K562 (cell line): ENCODE measurements around the gene LMTK2. TPM values are rescaled to one million over a fixed set of nuclear protein-coding genes. Genes with fewer than 3 reads are reported as not detected.

ENCODE experiments used
- ATF2 ChIP-seq: sonication (generic); formaldehyde crosslinking; IDR thresholded peaks from 2 replicates; pipeline ENCODE4 v1.8.1; 2022; ENCODE audit warnings: missing genetic modification reagents
- polyA plus RNA-seq, 8 experiments: library from polyadenylated mRNA; depleted of rRNA in 4 of 8; stranded (reverse) in 5 of 8; unstranded in 3 of 8; fragments of >200 nt; fragmentation: Nextera tagmentation in 2 of 8; fragmentation: Illumina TruSeq in 1 of 8; extraction: Ambion mirVana in 2 of 8; extraction: Trizol in 1 of 8; gene quantifications; 2 replicates each; pipeline versions ENCODE4 v1.2.1 to v1.2.3, GENCODE V29; 2011 to 2014; ENCODE audit warnings: inconsistent platforms in 1 of 8, missing spikeins in 1 of 8
- total RNA-seq, 7 experiments: library from RNA; depleted of rRNA in 6 of 7; stranded (reverse); fragments of >200 nt in 6 of 7; fragmentation: Illumina TruSeq in 2 of 7; extraction: Trizol in 2 of 7; gene quantifications; 2 replicates each; pipeline versions ENCODE4 v1.2.1 to v1.2.3, GENCODE V29; 2011 to 2021; ENCODE audit warnings: low replicate concordance in 1 of 7

The LMTK2 gene
- total and polyA plus RNA-seq, 9 of the 15 experiments (the other 6 are each of a cell fraction or from before 2014, with no cell fraction given) = 0.78 to 16.4 (median 6.3) TPM

- no peak for TF ChIP-seq ATF2 (CRISPR knock-in tag)
- TF ChIP-seq, all 486 proteins: peak for 0
Observed at GRCh38 chr7:98257701-98258100, 151.0 kb downstream of the LMTK2 start (continued).

Other genes with a start within 250 kb of the LMTK2 start
- gene ASNS, start 234.5 kb upstream of the LMTK2 start, total RNA-seq (2014; rRNA removed) = 110 and 116 TPM in 2 replicates
- 195 and 236 TPM in 2 replicates for gene ASNS, start 234.5 kb upstream of the LMTK2 start, total RNA-seq (2014; rRNA removed; fragmentation: Illumina TruSeq; extraction: Trizol)
- 36.0 and 42.1 TPM in 2 replicates for gene ASNS, start 234.5 kb upstream of the LMTK2 start, total RNA-seq (2015; rRNA removed; fragmentation: Illumina TruSeq; extraction: Trizol)
- gene ASNS, start 234.5 kb upstream of the LMTK2 start, total RNA-seq (2021) = 208 and 215 TPM in 2 replicates
- gene ASNS, start 234.5 kb upstream of the LMTK2 start, polyA plus RNA-seq (2011; rRNA removed) = 127 and 129 TPM in 2 replicates
- gene ASNS, start 234.5 kb upstream of the LMTK2 start, polyA plus RNA-seq (2014; fragmentation: Illumina TruSeq; extraction: Trizol) = 345 and 354 TPM in 2 replicates
- gene ASNS, start 234.5 kb upstream of the LMTK2 start, polyA plus RNA-seq (2014; fragmentation: Nextera tagmentation; extraction: Ambion mirVana) = 100 to 1,000 TPM; 232 to 268 TPM
- 261 and 331 TPM in 2 replicates for gene ASNS, start 234.5 kb upstream of the LMTK2 start, polyA plus RNA-seq (2014; rRNA removed)
- gene OCM2, start 116.7 kb upstream of the LMTK2 start, total RNA-seq (2014; rRNA removed) = not detected in 2 replicates
- gene OCM2, start 116.7 kb upstream of the LMTK2 start, total RNA-seq (2014; rRNA removed; fragmentation: Illumina TruSeq; extraction: Trizol) = not detected in 2 replicates
- not detected in 2 replicates for gene OCM2, start 116.7 kb upstream of the LMTK2 start, total RNA-seq (2015; rRNA removed; fragmentation: Illumina TruSeq; extraction: Trizol)
- gene OCM2, start 116.7 kb upstream of the LMTK2 start, total RNA-seq (2021) = not detected in 2 replicates
- gene OCM2, start 116.7 kb upstream of the LMTK2 start, polyA plus RNA-seq (2011; rRNA removed) = not detected in 2 replicates
- not detected in 2 replicates for gene OCM2, start 116.7 kb upstream of the LMTK2 start, polyA plus RNA-seq (2014; fragmentation: Illumina TruSeq; extraction: Trizol)
- gene OCM2, start 116.7 kb upstream of the LMTK2 start, polyA plus RNA-seq (2014; fragmentation: Nextera tagmentation; extraction: Ambion mirVana) = not detected
- not detected in 2 replicates for gene OCM2, start 116.7 kb upstream of the LMTK2 start, polyA plus RNA-seq (2014; rRNA removed)
- gene BHLHA15, start 104.6 kb downstream of the LMTK2 start, total RNA-seq (2014; rRNA removed) = 1.8 and 3.7 TPM in 2 replicates
- not detected in 2 replicates for gene BHLHA15, start 104.6 kb downstream of the LMTK2 start, total RNA-seq (2014; rRNA removed; fragmentation: Illumina TruSeq; extraction: Trizol)
- gene BHLHA15, start 104.6 kb downstream of the LMTK2 start, total RNA-seq (2015; rRNA removed; fragmentation: Illumina TruSeq; extraction: Trizol) = 0.38 TPM in 1 of 2 replicates, not detected in the other
- gene BHLHA15, start 104.6 kb downstream of the LMTK2 start, total RNA-seq (2021) = 2.0 and 2.4 TPM in 2 replicates
- 0.12 and 0.31 TPM in 2 replicates for gene BHLHA15, start 104.6 kb downstream of the LMTK2 start, polyA plus RNA-seq (2011; rRNA removed)
- 0.22 TPM in 1 of 2 replicates, not detected in the other for gene BHLHA15, start 104.6 kb downstream of the LMTK2 start, polyA plus RNA-seq (2014; fragmentation: Illumina TruSeq; extraction: Trizol)
- gene BHLHA15, start 104.6 kb downstream of the LMTK2 start, polyA plus RNA-seq (2014; fragmentation: Nextera tagmentation; extraction: Ambion mirVana) = not detected
- gene BHLHA15, start 104.6 kb downstream of the LMTK2 start, polyA plus RNA-seq (2014; rRNA removed) = 1.1 and 2.4 TPM in 2 replicates
- gene TECPR1, start 145.4 kb downstream of the LMTK2 start, total RNA-seq (2014; rRNA removed) = 7.7 and 8.7 TPM in 2 replicates
- gene TECPR1, start 145.4 kb downstream of the LMTK2 start, total RNA-seq (2014; rRNA removed; fragmentation: Illumina TruSeq; extraction: Trizol) = 2.1 and 4.1 TPM in 2 replicates
- gene TECPR1, start 145.4 kb downstream of the LMTK2 start, total RNA-seq (2015; rRNA removed; fragmentation: Illumina TruSeq; extraction: Trizol) = 3.4 and 4.2 TPM in 2 replicates
- gene TECPR1, start 145.4 kb downstream of the LMTK2 start, total RNA-seq (2021) = 10.5 and 15.0 TPM in 2 replicates
- 1.2 and 2.6 TPM in 2 replicates for gene TECPR1, start 145.4 kb downstream of the LMTK2 start, polyA plus RNA-seq (2011; rRNA removed)
- gene TECPR1, start 145.4 kb downstream of the LMTK2 start, polyA plus RNA-seq (2014; fragmentation: Illumina TruSeq; extraction: Trizol) = 2.2 and 3.4 TPM in 2 replicates
- gene TECPR1, start 145.4 kb downstream of the LMTK2 start, polyA plus RNA-seq (2014; fragmentation: Nextera tagmentation; extraction: Ambion mirVana) = under 1 TPM; 0.17 to 0.18 TPM
- 4.4 and 6.2 TPM in 2 replicates for gene TECPR1, start 145.4 kb downstream of the LMTK2 start, polyA plus RNA-seq (2014; rRNA removed)
- 9.9 and 10.7 TPM in 2 replicates for gene BRI3, start 174.8 kb downstream of the LMTK2 start, total RNA-seq (2014; rRNA removed)
- gene BRI3, start 174.8 kb downstream of the LMTK2 start, total RNA-seq (2014; rRNA removed; fragmentation: Illumina TruSeq; extraction: Trizol) = 11.9 and 21.6 TPM in 2 replicates
- 29.1 and 29.8 TPM in 2 replicates for gene BRI3, start 174.8 kb downstream of the LMTK2 start, total RNA-seq (2015; rRNA removed; fragmentation: Illumina TruSeq; extraction: Trizol)
- 55.1 and 57.4 TPM in 2 replicates for gene BRI3, start 174.8 kb downstream of the LMTK2 start, total RNA-seq (2021)
- gene BRI3, start 174.8 kb downstream of the LMTK2 start, polyA plus RNA-seq (2011; rRNA removed) = 18.6 and 21.3 TPM in 2 replicates
- 16.9 and 26.0 TPM in 2 replicates for gene BRI3, start 174.8 kb downstream of the LMTK2 start, polyA plus RNA-seq (2014; fragmentation: Illumina TruSeq; extraction: Trizol)
- gene BRI3, start 174.8 kb downstream of the LMTK2 start, polyA plus RNA-seq (2014; fragmentation: Nextera tagmentation; extraction: Ambion mirVana) = 1 to 10 TPM; 4.3 to 5.7 TPM
- gene BRI3, start 174.8 kb downstream of the LMTK2 start, polyA plus RNA-seq (2014; rRNA removed) = 23.1 and 39.8 TPM in 2 replicates